Activated CD4-positive, alpha-beta memory T cell treated with anti-CD3 and anti-CD28 coated beads for 36 hours (primary cell): ENCODE results near the gene LRRC59. TPM values are rescaled to one million over a fixed set of nuclear protein-coding genes. Genes with fewer than 3 reads are reported as not detected.
"Not testable (repeated sequence)": the region's sequence is repeated elsewhere in the genome, so short reads cannot be mapped to it uniquely, and the experiment has no call there.

Experiments
- CTCF ChIA-PET: fragments of 350-600 bp; sonication (Branson Sonifier 250); formaldehyde crosslinking; loops from one replicate; lab custom pipeline; 2021; ENCODE audit warnings: antibody characterized with exemption, inconsistent platforms; lab: Charles Lee
- POLR2A ChIA-PET: fragments of 350-600 bp; sonication (Branson Sonifier 250); formaldehyde crosslinking; loops from one replicate; lab custom pipeline; 2021; ENCODE audit warnings: antibody characterized with exemption; lab: Charles Lee
- DNase-seq: peaks from one replicate; pipeline ENCODE4 v3.0.0-alpha.2; 2020
- H3K27ac Mint-ChIP-seq: one replicate; pipeline ENCODE4 v1.8.0; 2021; ENCODE audit warnings: mixed read lengths
- H3K27me3 Mint-ChIP-seq: one replicate; pipeline ENCODE4 v1.8.0; 2021; ENCODE audit warnings: mixed read lengths
- H3K36me3 Mint-ChIP-seq: one replicate; pipeline ENCODE4 v1.8.0; 2021; ENCODE audit warnings: mixed read lengths
- H3K4me1 Mint-ChIP-seq: one replicate; pipeline ENCODE4 v1.8.0; 2021; ENCODE audit warnings: low read depth, mixed read lengths
- H3K4me3 Mint-ChIP-seq: one replicate; pipeline ENCODE4 v1.8.0; 2021; ENCODE audit warnings: mild to moderate bottlenecking, mixed read lengths
- H3K9me3 Mint-ChIP-seq: one replicate; pipeline ENCODE4 v1.8.0; 2021; ENCODE audit warnings: mixed read lengths
- intact Hi-C: fragments of 100-400 bp; cut with micrococcal nuclease; formaldehyde crosslinking; loops from one replicate; pipeline ENCODE4 v1.15.1; 2023
- total RNA-seq, 2 experiments: library from RNA; stranded (reverse); gene quantifications; one replicate each; pipeline ENCODE4 v1.2.3, GENCODE V29; 2021

LRRC59 gene
- total RNA-seq, 2 experiments from 2014 or later, result 77.1 to 78.8 TPM

- POLR2A ChIA-PET, result no interaction called here
- H3K4me1 Mint-ChIP-seq, result peaks cover 40% of the 10 kb centered on the region
- no peak for DNase-seq
- H3K36me3 Mint-ChIP-seq, result no peaks in the 10 kb centered on the region
- intact Hi-C loops, result no loop called here
- H3K27me3 Mint-ChIP-seq, result no peaks in the 10 kb centered on the region
- no peaks in the 10 kb centered on the region for H3K9me3 Mint-ChIP-seq
- H3K27ac Mint-ChIP-seq, result no peak overlapping the region
- CTCF ChIA-PET, result no interaction called here
- H3K4me3 Mint-ChIP-seq, result no peak overlapping the region
Measured at GRCh38 chr17:50423553-50424159, 26.3 kb upstream of the LRRC59 start.

- no peaks in the 10 kb centered on the region for H3K9me3 Mint-ChIP-seq
- no peaks in the 10 kb centered on the region for H3K36me3 Mint-ChIP-seq
- H3K27me3 Mint-ChIP-seq, result no peaks in the 10 kb centered on the region
- intact Hi-C loops, result no loop called here
- no peak for DNase-seq
- POLR2A ChIA-PET, result no interaction called here
- CTCF ChIA-PET, result interaction anchor here (1.1 to 3.5 kb wide), 2 partner anchors 25 to 56 kb away, joined by 4 to 20 read pairs; partner anchors contain the start of genes LRRC59 and RSAD1
- no peak overlapping the region for H3K27ac Mint-ChIP-seq
- no peak overlapping the region for H3K4me3 Mint-ChIP-seq
- peaks cover 38% of the 10 kb centered on the region for H3K4me1 Mint-ChIP-seq
Measured at GRCh38 chr17:50422738-50423137, 25.4 kb upstream of the LRRC59 start.

GRCh38 chr17:50421308-50422051, 24.2 kb upstream of the LRRC59 start:
- H3K4me3 Mint-ChIP-seq, result peak overlapping the region; percentile 63
- intact Hi-C loops, result no loop called here
- peak; percentile 28 for DNase-seq
- ChIA-PET CTCF (interaction anchor here (0.6 to 3.5 kb wide), 6 partner anchors 9 to 60 kb away, joined by 3 to 20 read pairs (median 4); partner anchors contain the start of genes LRRC59 and RSAD1), POLR2A (interaction anchor here (0.7 to 1.2 kb wide), 2 partner anchors 19 to 24 kb away, joined by 3 to 4 read pairs; partner anchors contain the start of gene LRRC59)
- no peaks in the 10 kb centered on the region for H3K36me3 Mint-ChIP-seq
- H3K9me3 Mint-ChIP-seq, result no peaks in the 10 kb centered on the region
- H3K27me3 Mint-ChIP-seq, result no peaks in the 10 kb centered on the region
- H3K27ac Mint-ChIP-seq, result peak overlapping the region; percentile 82
- H3K4me1 Mint-ChIP-seq, result peaks cover 26% of the 10 kb centered on the region

GRCh38 chr17:50420419-50421112, 23.2 kb upstream of the LRRC59 start:
- H3K4me3 Mint-ChIP-seq, result no peak overlapping the region
- peaks cover 24% of the 10 kb centered on the region for H3K4me1 Mint-ChIP-seq
- DNase-seq, result no peak
- intact Hi-C loops, result no loop called here
- no peaks in the 10 kb centered on the region for H3K36me3 Mint-ChIP-seq
- no peaks in the 10 kb centered on the region for H3K9me3 Mint-ChIP-seq
- H3K27me3 Mint-ChIP-seq, result peaks cover 1% of the 10 kb centered on the region
- peak overlapping the region; percentile 82 for H3K27ac Mint-ChIP-seq
- ChIA-PET CTCF (interaction anchor here (1.7 to 3.5 kb wide), 3 partner anchors 10 to 58 kb away, joined by 5 to 20 read pairs (median 8); partner anchors contain the start of gene LRRC59), POLR2A (interaction anchor here (1.2 kb wide), 1 partner anchor 23 kb away, joined by 4 read pairs; the partner anchor contains the start of gene LRRC59)

- H3K27me3 Mint-ChIP-seq, CTCF ChIA-PET, POLR2A ChIA-PET, intact Hi-C loops, H3K27ac Mint-ChIP-seq, H3K36me3 Mint-ChIP-seq, DNase-seq, H3K4me3 Mint-ChIP-seq, H3K9me3 Mint-ChIP-seq: not testable (repeated sequence)
- H3K4me1 Mint-ChIP-seq, result peaks cover 21% of the 10 kb centered on the region
Measured at GRCh38 chr17:50419577-50419976, 22.3 kb upstream of the LRRC59 start.

- ChIA-PET POLR2A (no interaction called here), CTCF (no interaction called here)
- H3K36me3 Mint-ChIP-seq, result no peaks in the 10 kb centered on the region
- intact Hi-C loops, result no loop called here
- H3K27ac Mint-ChIP-seq, result no peak overlapping the region
- peaks cover 3% of the 10 kb centered on the region for H3K4me1 Mint-ChIP-seq
- peaks cover 3% of the 10 kb centered on the region for H3K27me3 Mint-ChIP-seq
- no peak for DNase-seq
- no peaks in the 10 kb centered on the region for H3K9me3 Mint-ChIP-seq
- H3K4me3 Mint-ChIP-seq, result no peak overlapping the region
Measured at GRCh38 chr17:50414808-50415207, 17.5 kb upstream of the LRRC59 start.

- peaks cover 3% of the 10 kb centered on the region for H3K27me3 Mint-ChIP-seq
- POLR2A ChIA-PET, result no interaction called here
Measured at GRCh38 chr17:50412188-50412732, 14.9 kb upstream of the LRRC59 start.

DNA sequence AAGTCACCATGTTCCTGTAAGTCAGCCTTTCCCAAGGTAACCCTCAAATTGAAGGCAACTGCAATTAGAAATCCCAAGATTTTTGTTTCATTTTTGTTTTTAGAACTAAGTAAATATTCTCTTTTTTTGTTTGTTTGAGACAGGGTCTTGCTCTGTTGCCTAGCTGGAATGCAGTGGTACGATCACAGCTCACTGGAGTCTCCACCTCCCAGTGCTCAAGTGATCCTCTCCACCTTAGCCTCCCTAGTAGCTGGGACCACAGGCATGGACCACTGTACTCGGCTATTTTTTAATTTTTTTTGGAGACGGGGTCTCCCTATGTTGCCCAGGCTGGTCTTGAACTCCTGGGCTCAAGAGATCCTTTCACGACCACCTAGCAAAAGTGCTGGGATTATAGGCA, 10.6 kb upstream of the LRRC59 start:
- intact Hi-C loops, result no loop called here
- no peaks in the 10 kb centered on the region for H3K4me1 Mint-ChIP-seq
- H3K27me3 Mint-ChIP-seq, result peaks cover 10% of the 10 kb centered on the region
- H3K4me3 Mint-ChIP-seq, result no peak overlapping the region
- ChIA-PET POLR2A (no interaction called here), CTCF (interaction anchor here (1.9 kb wide), 1 partner anchor 10 kb away, joined by 18 read pairs; the partner anchor contains the start of gene LRRC59)
- H3K9me3 Mint-ChIP-seq, result no peaks in the 10 kb centered on the region
- H3K27ac Mint-ChIP-seq, result no peak overlapping the region
- H3K36me3 Mint-ChIP-seq, result no peaks in the 10 kb centered on the region
- no peak for DNase-seq

More at GRCh38 chr17:50412188-50412732, 14.9 kb upstream of the LRRC59 start:
- H3K36me3 Mint-ChIP-seq, result no peaks in the 10 kb centered on the region
- CTCF ChIA-PET, result interaction anchor here (0.6 to 1.2 kb wide), 3 partner anchors 13 to 15 kb away, joined by 3 to 4 read pairs (median 4); partner anchors contain the start of genes ACSF2 and LRRC59
- H3K4me3 Mint-ChIP-seq, result no peak overlapping the region
- intact Hi-C loops, result no loop called here
- no peaks in the 10 kb centered on the region for H3K9me3 Mint-ChIP-seq
- H3K27ac Mint-ChIP-seq, result no peak overlapping the region
- no peaks in the 10 kb centered on the region for H3K4me1 Mint-ChIP-seq
- no peak for DNase-seq

DNA sequence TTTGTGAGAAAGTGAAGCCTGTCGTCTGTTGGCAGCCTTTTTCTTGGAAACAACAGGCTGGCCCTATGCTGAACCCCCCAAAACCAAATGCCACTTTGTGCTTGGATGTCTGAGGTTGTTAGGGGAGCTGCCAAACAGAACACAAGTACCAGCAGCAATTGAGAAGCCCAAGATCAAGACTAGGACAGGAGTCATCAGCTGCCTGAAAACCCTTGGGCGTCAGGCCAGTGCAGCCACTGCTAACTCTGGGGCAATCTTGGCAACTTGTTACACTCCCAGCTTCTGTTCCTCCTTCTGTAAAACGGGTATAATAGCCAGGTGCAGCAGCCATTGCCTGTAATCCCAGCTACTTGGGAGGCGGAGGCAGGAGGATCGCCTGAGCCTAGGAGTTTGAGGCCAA, 9.3 kb upstream of the LRRC59 start:
- no peak for DNase-seq
- Mint-ChIP-seq H3K4me3 (no peak overlapping the region), H3K36me3 (no peaks in the 10 kb centered on the region), H3K9me3 (no peaks in the 10 kb centered on the region), H3K4me1 (no peaks in the 10 kb centered on the region), H3K27me3 (peaks cover 10% of the 10 kb centered on the region), H3K27ac (no peak overlapping the region)
- CTCF ChIA-PET, result interaction anchor here (1.9 kb wide), 1 partner anchor 9 kb away, joined by 18 read pairs; the partner anchor contains the start of gene LRRC59
- intact Hi-C loops, result no loop called here
- POLR2A ChIA-PET, result no interaction called here

- H3K36me3 Mint-ChIP-seq, intact Hi-C loops, H3K27ac Mint-ChIP-seq, H3K4me1 Mint-ChIP-seq, POLR2A ChIA-PET, H3K9me3 Mint-ChIP-seq, DNase-seq, H3K4me3 Mint-ChIP-seq: not testable (repeated sequence)
- H3K27me3 Mint-ChIP-seq, result peaks cover 10% of the 10 kb centered on the region
- CTCF ChIA-PET, result interaction anchor here (1.9 kb wide), 1 partner anchor 8 kb away, joined by 5 read pairs; the partner anchor contains the start of gene LRRC59
Measured at GRCh38 chr17:50405351-50405750, 8.0 kb upstream of the LRRC59 start.

- ChIA-PET POLR2A (interaction anchor here (0.9 kb wide), 1 partner anchor 26 kb away, joined by 4 read pairs; the partner anchor contains the start of genes EME1 and MRPL27), CTCF (interaction anchor here (0.8 to 5.5 kb wide), 3 partner anchors 12 to 53 kb away, joined by 4 to 79 read pairs (median 4); partner anchors contain the start of gene XYLT2)
- Mint-ChIP-seq H3K4me1 (peaks cover 20% of the 10 kb centered on the region), H3K36me3 (peaks cover 12% of the 10 kb centered on the region)
- not testable (repeated sequence) for H3K9me3 Mint-ChIP-seq, H3K27ac Mint-ChIP-seq, H3K27me3 Mint-ChIP-seq, H3K4me3 Mint-ChIP-seq, DNase-seq
- intact Hi-C loops, result loop anchor here (5.0 kb wide), 1 partner anchor 37 kb away; no protein-coding TSS in a partner anchor
Measured at GRCh38 chr17:50399591-50399990, 2.3 kb upstream of the LRRC59 start.
